ENCODE measurements around the gene TMEM135.
"Not testable (repeated sequence)": the region's sequence is repeated elsewhere in the genome, so short reads cannot be mapped to it uniquely, and the experiment has no call there.

The TMEM135 gene

GRCh38 chr11:87002918-87003317, 34.8 kb upstream of the TMEM135 start:
- Histone ChIP-seq H3K79me2 (ENCODE audit: insufficient read depth, low read length) (no peaks in the 10 kb centered on the region), H3K27me3 (ENCODE audit: insufficient read depth, low read length) (no peaks in the 10 kb centered on the region), H3F3A (ENCODE audit: insufficient read depth, low read length) (no peaks in the 10 kb centered on the region), H3K9me3 (ENCODE audit: low read length) (no peaks in the 10 kb centered on the region), H3K9me2 (ENCODE audit: low read depth, low read length) (no peaks in the 10 kb centered on the region), H3K4me3 (ENCODE audit: low read depth, low read length, poor library complexity, severe bottlenecking) (no peak overlapping the region), H2AFZ (ENCODE audit: low read length) (no peak overlapping the region), H4K20me1 (ENCODE audit: insufficient read depth, low read length) (no peaks in the 10 kb centered on the region), H3K27ac (ENCODE audit: low read depth, low read length, poor library complexity, severe bottlenecking) (no peak overlapping the region), H3K36me3 (ENCODE audit: insufficient read depth, low read length) (no peaks in the 10 kb centered on the region), H3K4me1 (ENCODE audit: insufficient read depth, low read length, severe bottlenecking) (no peaks in the 10 kb centered on the region), H3K9ac (ENCODE audit: low read length) (no peak overlapping the region), H3K4me2 (ENCODE audit: low read length) (no peak overlapping the region)
- TF ChIP-seq EZH2 (IDR thresholded peaks at IDR 0.05; ENCODE audit: borderline replicate concordance, low read length) = no peak
- no peak for TF ChIP-seq CTCF (IDR thresholded peaks at IDR 0.05; ENCODE audit: low read length)

- H4K20me1 ChIP-seq (ENCODE audit: insufficient read depth, low read length); H3K9me2 ChIP-seq (ENCODE audit: low read depth, low read length); H3K4me3 ChIP-seq (ENCODE audit: low read depth, low read length, poor library complexity, severe bottlenecking); H3K4me1 ChIP-seq (ENCODE audit: insufficient read depth, low read length, severe bottlenecking); H3K4me2 ChIP-seq (ENCODE audit: low read length); H3K79me2 ChIP-seq (ENCODE audit: insufficient read depth, low read length); H3K9me3 ChIP-seq (ENCODE audit: low read length); H3K9ac ChIP-seq (ENCODE audit: low read length); H2AFZ ChIP-seq (ENCODE audit: low read length); H3F3A ChIP-seq (ENCODE audit: insufficient read depth, low read length); H3K27me3 ChIP-seq (ENCODE audit: insufficient read depth, low read length); H3K36me3 ChIP-seq (ENCODE audit: insufficient read depth, low read length); H3K27ac ChIP-seq (ENCODE audit: low read depth, low read length, poor library complexity, severe bottlenecking): not testable (repeated sequence)
Measured at GRCh38 chr11:87004281-87004680, 33.5 kb upstream of the TMEM135 start.

GRCh38 chr11:87005569-87005921, 32.2 kb upstream of the TMEM135 start:
- Histone ChIP-seq H3K9me2 (ENCODE audit: low read depth, low read length) (no peaks in the 10 kb centered on the region), H3K4me3 (ENCODE audit: low read depth, low read length, poor library complexity, severe bottlenecking) (no peak overlapping the region), H3K9me3 (ENCODE audit: low read length) (no peaks in the 10 kb centered on the region), H2AFZ (ENCODE audit: low read length) (no peak overlapping the region), H3F3A (ENCODE audit: insufficient read depth, low read length) (no peaks in the 10 kb centered on the region), H3K4me1 (ENCODE audit: insufficient read depth, low read length, severe bottlenecking) (no peaks in the 10 kb centered on the region), H3K36me3 (ENCODE audit: insufficient read depth, low read length) (no peaks in the 10 kb centered on the region), H3K27me3 (ENCODE audit: insufficient read depth, low read length) (no peaks in the 10 kb centered on the region), H3K27ac (ENCODE audit: low read depth, low read length, poor library complexity, severe bottlenecking) (no peak overlapping the region), H3K79me2 (ENCODE audit: insufficient read depth, low read length) (no peaks in the 10 kb centered on the region), H3K9ac (ENCODE audit: low read length) (no peak overlapping the region), H3K4me2 (ENCODE audit: low read length) (no peak overlapping the region), H4K20me1 (ENCODE audit: insufficient read depth, low read length) (no peaks in the 10 kb centered on the region)
- TF ChIP-seq EZH2 (IDR thresholded peaks at IDR 0.05; ENCODE audit: borderline replicate concordance, low read length) = no peak
- no peak for TF ChIP-seq CTCF (IDR thresholded peaks at IDR 0.05; ENCODE audit: low read length)

- Histone ChIP-seq H3K4me3 (ENCODE audit: low read depth, low read length, poor library complexity, severe bottlenecking) (no peak overlapping the region), H3K4me1 (ENCODE audit: insufficient read depth, low read length, severe bottlenecking) (no peaks in the 10 kb centered on the region), H4K20me1 (ENCODE audit: insufficient read depth, low read length) (no peaks in the 10 kb centered on the region), H3K9me3 (ENCODE audit: low read length) (no peaks in the 10 kb centered on the region), H3K4me2 (ENCODE audit: low read length) (no peak overlapping the region), H3K27me3 (ENCODE audit: insufficient read depth, low read length) (no peaks in the 10 kb centered on the region), H3K9me2 (ENCODE audit: low read depth, low read length) (no peaks in the 10 kb centered on the region), H3F3A (ENCODE audit: insufficient read depth, low read length) (no peaks in the 10 kb centered on the region), H3K36me3 (ENCODE audit: insufficient read depth, low read length) (no peaks in the 10 kb centered on the region), H2AFZ (ENCODE audit: low read length) (no peak overlapping the region), H3K27ac (ENCODE audit: low read depth, low read length, poor library complexity, severe bottlenecking) (no peak overlapping the region), H3K79me2 (ENCODE audit: insufficient read depth, low read length) (no peaks in the 10 kb centered on the region), H3K9ac (ENCODE audit: low read length) (no peak overlapping the region)
- TF ChIP-seq CTCF (IDR thresholded peaks at IDR 0.05; ENCODE audit: low read length) = no peak
Measured at GRCh38 chr11:87006035-87006434, 31.7 kb upstream of the TMEM135 start.
